ENCODE data around the gene JUP.
"Not testable (repeated sequence)": the region's sequence is repeated elsewhere in the genome, so short reads cannot be mapped to it uniquely, and the experiment has no call there.

The JUP gene

DNA sequence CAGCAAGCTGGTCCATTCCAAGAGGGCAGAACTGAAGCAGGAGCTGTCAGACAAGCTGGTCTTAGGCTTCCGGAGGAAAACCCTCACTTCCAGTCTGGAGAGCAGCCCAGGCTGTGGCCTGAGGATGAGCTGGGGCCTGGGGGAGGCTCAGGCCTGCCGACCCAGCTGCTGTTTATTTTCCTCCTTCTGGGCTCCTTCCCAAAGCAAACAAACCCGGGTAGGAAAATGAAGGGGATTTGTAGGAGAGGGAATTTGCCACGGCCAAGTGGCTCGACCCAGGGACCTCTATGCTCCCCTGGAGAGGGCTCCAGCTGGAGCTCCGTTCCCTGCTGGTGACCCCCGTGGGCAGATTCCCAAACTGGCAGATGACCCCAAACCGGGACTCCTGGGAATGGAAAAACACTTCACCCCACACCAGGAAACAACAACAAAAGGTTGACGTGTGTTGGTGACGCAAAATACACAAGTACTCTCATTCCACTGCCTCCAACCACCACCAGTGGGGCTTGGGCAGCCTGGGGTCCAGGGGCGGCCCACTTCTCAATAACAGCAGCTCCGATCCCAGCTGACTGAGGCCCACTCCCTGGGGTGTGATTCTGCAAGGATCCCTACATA is 8.8 kb downstream of the JUP start:
- DNase-seq = peak in 1 of 2 experiments; percentile 54

DNA sequence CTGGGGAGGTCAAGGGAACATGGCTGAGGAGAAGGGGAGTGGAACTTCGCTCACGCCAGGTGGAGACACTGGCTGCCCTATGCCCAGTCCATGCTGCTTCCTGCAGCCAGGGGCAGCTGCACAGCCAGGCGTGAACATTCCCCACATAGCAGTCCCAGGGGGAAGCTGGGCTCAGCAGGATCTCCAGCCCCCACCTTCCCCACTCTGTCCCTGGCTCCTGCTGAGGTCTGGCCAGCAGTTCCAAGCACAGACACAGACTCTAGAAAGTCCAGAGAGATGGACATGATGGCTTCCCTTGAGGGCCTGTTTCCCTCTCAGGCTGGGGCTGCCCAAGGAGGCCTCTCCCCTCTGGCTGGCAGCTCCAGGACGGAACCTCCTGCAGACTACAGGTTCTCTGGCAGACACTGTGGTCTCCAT is 9.3 kb downstream of the JUP start:
- DNase-seq = peak in 1 of 2 experiments; percentile 35

GRCh38 chr17:41776262-41776900 is 10.1 kb downstream of the JUP start:
- DNase-seq = not testable (repeated sequence)

DNA sequence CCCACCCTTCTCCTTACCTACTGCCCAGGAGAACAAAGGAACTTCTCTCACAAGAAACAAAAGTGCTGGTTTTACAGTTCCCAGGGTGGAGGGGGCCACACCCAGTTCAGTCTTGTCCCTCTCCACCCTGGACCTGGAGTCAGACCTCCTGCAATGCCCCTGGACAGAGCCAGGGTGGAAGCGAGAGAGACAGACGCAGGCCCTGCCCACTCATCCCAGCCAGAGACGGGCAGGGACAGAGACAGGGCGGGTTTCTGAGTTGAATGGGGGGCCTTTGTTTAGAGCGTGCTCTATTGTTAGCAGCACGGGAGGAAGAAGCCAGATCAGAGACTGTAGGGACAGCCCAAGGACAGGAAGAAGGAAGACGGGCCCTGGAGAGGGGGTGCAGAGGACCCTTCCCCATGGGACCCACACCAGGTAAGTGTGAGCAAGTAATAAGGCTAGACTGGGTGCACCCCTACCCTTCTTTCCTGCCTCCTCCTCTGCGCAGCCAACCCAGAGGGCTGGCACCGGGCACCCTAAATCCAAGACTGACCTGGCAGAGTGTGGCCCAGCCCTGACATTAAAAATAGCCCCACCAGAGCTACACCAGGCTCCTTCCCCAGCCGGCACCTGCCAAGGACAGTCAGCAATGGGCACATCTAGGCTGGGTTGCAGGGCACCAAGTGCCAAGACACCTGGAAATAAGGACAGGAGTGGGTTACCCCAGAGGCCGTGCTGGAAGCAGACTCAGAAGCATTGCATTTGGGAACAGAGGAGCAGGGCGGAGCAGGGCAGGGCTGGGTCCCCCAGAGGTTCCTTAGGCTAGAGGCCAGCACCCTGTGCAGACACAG is 10.9 kb downstream of the JUP start:
- DNase-seq = no peak

- no peak for DNase-seq
Observed at GRCh38 chr17:41773731-41774193, 12.7 kb downstream of the JUP start.

- peak in 1 of 2 experiments; percentile 23 for DNase-seq
Observed at GRCh38 chr17:41773190-41773588, 13.3 kb downstream of the JUP start.

DNA sequence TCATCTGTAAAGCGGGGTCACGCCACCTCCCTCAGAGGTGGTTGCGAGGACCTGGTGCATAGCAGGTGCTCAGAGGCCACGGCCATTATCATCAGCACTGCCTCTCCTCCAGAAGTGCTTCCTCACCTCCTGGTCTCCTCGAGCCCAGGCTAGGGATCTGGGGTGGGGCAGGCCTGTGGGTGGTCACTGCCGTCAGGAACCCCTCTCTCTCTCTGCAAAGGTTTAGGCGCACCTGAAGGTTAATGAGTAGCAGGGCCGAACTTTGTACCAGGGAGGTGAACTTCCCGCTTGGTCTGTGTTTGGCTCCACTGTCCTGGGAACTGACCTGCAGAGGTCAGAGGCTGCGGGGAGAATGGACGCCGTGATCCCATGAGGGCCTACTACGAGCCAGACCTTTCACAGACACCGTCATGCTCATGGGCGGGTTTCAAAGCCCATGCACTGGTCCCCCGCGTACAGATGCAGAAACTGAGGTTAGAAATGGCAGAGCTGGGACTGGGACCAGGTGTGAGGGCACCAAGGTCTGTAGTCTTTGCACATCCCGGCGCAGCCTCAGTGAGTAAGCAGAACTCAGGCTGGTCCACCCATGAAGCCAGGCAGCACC is 13.8 kb downstream of the JUP start:
- DNase-seq = no peak

DNA sequence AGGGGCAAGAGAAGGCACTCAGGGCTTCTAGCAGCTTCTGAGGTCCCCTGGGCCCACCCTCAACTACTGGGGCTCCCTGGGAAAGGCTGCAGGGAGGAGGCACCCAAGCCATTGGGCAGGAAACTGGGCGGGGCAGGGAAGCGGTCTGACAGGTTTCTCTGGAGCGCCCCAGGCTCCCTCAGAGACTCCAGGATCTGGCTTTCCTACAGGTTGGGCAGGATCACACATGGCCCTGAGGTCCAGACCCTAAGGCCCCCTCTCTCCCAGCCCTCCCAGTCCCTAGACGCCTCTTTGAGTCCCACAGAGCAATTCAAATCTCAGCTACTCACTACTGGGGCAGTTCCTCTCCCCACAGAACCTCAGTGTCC is 14.3 kb downstream of the JUP start:
- peak; percentile 52 to 87 for DNase-seq

GRCh38 chr17:41771389-41772206 is 14.9 kb downstream of the JUP start:
- DNase-seq = no peak

DNA sequence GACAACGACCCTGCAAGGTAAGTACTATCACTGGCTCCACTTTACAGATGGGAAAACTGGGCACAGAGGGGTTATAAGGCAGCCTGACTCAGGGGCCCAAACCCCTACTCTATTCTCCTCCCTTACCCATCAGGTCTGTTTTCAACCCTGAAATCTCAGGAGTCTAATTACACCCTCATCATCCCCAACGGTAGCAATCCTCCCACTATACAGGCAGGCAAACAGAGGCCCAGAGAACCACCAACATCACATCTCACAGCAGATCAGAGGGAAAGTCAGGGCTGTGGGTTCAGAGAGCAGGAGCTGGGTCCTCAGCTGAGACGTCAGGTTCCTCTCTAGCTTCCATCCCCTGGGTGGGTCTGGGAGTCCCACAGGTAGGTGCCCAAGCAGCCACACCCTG is 16.5 kb downstream of the JUP start:
- no peak for DNase-seq

DNA sequence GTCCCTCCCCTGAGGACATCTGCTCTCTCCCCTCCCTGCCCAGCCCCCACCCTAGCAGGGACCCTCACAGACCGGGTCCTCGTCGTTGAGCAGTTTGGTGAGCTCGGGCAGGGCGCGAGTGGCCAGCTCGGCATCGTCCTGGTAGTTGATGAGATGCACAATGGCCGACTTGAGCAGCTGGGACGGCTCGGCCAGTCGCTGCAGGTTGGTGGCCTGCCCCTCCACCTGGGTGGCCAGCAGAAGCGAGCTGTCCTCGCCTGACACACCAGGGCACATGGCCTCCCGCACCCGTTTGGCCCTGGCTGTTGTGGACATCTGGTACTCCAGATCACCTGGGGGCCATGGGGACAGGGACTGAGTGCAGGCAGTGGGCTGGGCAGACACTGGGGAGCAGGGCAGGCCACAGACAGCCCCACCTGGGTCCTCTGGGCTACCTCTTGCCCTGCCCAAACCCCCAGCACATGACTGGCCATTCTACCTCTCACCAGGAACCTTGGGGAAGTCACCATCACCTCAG is 17.1 kb downstream of the JUP start:
- no peak for DNase-seq

GRCh38 chr17:41768682-41769288 is 17.7 kb downstream of the JUP start:
- DNase-seq = no peak

- no peak for DNase-seq
Observed at GRCh38 chr17:41767324-41768042, 19.0 kb downstream of the JUP start.

DNA sequence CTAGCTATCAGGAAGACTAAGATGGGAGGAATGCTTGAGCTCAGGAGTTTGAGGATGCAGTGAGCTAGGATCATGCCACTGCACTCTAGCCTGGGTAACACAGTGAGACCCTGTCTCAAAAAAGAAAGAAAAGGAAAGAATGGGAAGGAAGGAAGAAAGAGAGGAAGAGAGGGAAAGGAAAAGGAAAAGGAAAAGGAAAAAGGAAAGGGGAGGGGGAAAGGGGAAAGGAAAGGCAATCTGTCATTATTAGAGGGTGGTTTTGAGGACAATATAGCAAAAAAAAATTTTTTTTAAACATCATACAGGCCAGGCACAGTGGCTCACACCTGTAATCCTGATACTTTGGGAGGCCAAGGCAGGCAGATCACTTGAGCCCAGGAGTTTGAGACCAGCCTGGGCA is 20.4 kb downstream of the JUP start:
- no peak for DNase-seq

DNA sequence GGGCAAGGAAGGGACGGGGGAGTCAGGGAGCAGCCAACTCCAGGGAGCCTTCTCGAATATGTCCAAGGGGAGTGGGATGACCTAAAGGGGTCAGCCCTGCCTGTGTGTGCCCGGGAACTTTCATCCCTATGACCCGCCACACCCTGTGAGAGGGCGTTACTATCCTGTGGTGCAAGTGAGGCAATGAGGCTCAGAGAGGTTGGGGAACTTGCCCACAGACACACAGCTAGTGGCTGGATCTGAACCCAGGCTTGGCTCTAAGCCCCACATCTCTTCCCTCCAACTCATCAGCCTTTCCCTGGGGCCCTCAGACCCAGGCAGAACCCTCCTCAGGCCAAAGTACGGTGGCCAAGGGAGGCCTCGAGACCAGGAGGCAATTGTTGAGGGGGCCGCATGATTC is 23.2 kb downstream of the JUP start:
- DNase-seq = no peak

- no peak for DNase-seq
Observed at GRCh38 chr17:41762841-41763240, 23.7 kb downstream of the JUP start.

DNA sequence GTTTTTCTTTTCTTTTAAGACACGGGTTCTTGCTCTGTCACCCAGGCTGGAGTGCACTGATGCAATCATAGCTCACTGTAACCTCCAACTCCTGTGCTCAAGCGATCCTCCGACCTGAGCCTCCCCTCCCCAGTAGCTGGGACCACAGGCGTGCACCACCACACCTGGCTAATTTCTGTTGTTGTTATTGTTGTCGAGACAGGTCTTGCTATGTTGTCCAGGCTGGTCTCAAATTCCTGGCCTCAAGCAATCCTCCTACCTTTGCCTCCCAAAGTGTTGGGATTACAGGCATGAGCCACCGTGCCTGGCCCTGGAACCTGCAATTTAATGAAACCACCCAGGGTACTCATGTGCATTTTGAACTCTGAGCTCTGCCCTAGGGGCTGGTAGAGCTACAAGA is 24.1 kb downstream of the JUP start:
- DNase-seq = no peak

- no peak for DNase-seq
Observed at GRCh38 chr17:41760878-41761277, 25.6 kb downstream of the JUP start.

DNA sequence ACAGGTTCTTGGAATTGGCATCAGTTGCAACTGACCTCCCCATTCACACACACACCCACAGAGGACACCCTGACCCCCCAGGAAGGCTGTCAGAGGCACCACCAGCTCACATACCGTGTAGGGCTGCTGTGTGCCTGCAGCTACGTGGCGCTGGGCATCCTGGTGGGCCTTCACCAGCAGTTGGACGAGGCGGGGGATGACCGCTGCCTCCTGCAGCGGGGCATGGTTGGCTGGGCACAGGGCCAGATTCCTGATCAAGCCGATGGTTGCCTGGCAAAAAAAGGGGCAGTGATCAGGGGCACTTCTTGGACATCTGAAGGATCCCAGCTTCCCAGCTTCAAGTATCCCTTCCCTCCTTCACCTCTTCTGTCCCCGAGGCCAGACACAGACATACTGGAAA is 27.9 kb downstream of the JUP start:
- no peak for DNase-seq

GRCh38 chr17:41754066-41754465 is 32.4 kb downstream of the JUP start:
- no peak for DNase-seq

DNA sequence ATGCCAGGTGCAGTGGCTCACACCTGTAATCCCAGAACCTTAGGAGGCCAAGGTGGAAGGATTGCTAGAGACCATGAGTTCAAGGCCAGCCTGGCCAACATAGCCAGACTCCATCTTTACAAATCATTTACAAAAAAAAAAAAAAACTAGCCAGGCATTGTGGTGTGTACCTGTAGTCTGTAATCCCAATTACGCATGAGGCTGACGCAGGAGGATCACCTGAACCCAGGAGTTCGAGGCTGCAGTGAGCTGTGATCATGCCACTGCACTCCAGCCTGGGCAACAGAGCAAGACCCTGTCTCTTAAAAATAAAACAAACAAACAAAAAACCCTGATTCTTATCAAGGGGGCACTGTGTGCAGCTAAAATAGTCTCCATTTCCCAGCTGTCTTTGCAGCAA is 35.2 kb downstream of the JUP start:
- no peak for DNase-seq
